ENCODE results near the gene SPPL2B. TPM values are rescaled to one million over a fixed set of nuclear protein-coding genes. Genes with fewer than 3 reads are reported as not detected.

SPPL2B gene
- total RNA-seq, 1 donor, result 25.5 TPM

DNA sequence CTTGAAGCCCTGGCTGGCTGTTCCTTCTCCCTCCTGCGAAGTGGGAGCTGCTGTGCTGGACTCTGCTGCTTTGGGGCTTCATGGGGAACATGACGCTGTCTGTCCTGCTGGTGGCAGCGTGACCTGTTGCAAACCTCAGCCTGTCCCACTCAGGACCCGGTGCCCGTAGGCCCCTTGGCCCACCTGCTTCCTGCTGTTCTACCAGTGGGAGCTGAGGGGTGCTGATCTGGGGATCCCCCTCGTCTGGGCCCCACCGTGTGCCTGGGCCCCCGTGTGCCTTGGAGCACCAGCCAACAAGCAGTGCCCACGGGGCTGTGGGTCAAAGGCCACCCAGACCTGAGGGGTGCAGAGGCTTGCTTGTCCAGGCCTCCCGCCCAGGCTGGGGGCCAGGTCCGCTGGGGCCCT, 5.3 kb downstream of the SPPL2B start:
- no peak for TF ChIP-seq CTCF (IDR thresholded peaks at IDR 0.05; ENCODE audit: insufficient read depth, low read depth, low read length)
- DNase-seq (ENCODE audit: low read depth), result no peak
- H3K4me3 ChIP-seq (ENCODE audit: low read depth, low read length), result no peak overlapping the region

DNA sequence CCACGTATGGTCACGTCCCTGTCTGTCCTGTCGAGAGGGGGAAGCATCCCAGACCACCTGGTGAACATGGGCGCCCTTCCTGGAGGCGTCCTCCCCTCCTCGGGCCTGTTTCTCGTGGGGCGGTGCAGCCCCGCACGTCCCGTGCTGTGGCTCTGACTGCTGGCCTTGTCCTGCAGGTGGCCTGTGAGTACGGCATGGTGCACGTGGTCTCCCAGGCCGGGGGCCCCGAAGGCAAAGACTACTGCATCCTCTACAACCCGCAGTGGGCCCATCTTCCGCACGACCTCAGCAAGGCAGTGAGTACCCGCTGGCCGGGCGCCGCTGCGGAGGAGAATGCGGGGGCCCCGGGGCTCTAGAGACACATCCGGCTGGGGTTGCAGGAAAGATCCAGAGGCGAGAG, 5.9 kb downstream of the SPPL2B start:
- no peak for DNase-seq (ENCODE audit: low read depth)
- H3K4me3 ChIP-seq (ENCODE audit: low read depth, low read length), result no peak overlapping the region
- no peak for TF ChIP-seq CTCF (IDR thresholded peaks at IDR 0.05; ENCODE audit: insufficient read depth, low read depth, low read length)

DNA sequence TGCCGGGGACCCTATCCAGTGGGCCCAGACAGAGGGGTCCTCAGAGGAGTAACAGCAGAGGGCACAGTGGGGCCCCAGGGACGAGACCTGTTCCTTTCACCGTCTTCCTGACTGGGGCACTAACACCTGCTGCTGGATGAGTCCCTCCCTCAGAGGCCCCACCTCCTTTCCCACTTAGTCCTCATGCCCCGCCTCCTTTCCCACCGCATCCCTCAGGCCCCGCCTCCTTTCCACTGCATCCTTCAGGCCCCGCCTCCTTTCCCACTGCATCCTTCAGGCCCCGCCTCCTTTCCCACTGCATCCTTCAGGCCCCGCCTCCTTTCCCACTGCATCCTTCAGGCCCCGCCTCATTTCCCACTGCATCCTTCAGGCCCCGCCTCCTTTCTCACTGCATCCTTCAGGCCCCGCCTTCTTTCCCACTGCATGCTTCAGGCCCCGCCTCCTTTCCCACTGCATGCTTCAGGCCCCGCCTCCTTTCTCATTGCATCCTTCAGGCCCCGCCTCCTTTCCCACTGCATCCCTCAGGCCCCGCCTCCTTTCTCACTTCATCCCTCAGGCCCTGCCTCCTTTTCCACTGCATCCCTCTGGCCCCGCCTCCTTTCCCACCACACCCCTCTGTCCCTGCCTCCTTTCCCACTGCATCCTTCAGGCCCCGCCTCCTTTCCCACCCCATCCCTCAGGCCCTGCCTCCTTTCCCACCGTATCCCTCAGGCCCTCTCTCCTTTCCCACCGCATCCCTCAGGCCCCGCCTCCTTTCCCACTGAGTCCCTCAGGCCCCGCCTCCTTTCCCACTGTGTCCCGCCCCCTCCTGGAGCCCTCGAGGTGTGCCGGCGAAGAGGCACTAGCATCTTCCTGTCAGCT, 6.7 kb downstream of the SPPL2B start:
- no peak overlapping the region for H3K4me3 ChIP-seq (ENCODE audit: low read depth, low read length)
- no peak for DNase-seq (ENCODE audit: low read depth)
- no peak for TF ChIP-seq CTCF (IDR thresholded peaks at IDR 0.05; ENCODE audit: insufficient read depth, low read depth, low read length)

DNA sequence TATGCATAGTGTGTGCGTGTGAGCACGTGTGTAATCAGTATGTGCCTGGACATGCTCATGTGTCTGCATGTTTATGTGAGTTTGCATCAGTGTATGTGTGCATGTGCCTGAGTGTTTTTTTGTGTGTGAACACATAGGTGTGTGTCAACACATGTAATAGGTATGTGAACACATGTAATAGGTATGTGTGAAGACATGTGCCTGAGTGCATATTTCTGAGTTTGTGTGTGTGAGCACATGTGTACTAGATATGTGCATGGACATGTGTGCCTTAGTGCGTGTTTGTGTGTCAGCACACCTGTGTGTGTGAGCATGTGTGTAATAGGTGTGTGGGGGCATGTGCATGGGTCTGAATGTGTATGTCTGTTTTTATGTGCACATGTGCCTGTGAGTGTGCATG, 7.4 kb downstream of the SPPL2B start:
- TF ChIP-seq CTCF (IDR thresholded peaks at IDR 0.05; ENCODE audit: insufficient read depth, low read depth, low read length), result no peak
- H3K4me3 ChIP-seq (ENCODE audit: low read depth, low read length), result no peak overlapping the region
- no peak for DNase-seq (ENCODE audit: low read depth)

DNA sequence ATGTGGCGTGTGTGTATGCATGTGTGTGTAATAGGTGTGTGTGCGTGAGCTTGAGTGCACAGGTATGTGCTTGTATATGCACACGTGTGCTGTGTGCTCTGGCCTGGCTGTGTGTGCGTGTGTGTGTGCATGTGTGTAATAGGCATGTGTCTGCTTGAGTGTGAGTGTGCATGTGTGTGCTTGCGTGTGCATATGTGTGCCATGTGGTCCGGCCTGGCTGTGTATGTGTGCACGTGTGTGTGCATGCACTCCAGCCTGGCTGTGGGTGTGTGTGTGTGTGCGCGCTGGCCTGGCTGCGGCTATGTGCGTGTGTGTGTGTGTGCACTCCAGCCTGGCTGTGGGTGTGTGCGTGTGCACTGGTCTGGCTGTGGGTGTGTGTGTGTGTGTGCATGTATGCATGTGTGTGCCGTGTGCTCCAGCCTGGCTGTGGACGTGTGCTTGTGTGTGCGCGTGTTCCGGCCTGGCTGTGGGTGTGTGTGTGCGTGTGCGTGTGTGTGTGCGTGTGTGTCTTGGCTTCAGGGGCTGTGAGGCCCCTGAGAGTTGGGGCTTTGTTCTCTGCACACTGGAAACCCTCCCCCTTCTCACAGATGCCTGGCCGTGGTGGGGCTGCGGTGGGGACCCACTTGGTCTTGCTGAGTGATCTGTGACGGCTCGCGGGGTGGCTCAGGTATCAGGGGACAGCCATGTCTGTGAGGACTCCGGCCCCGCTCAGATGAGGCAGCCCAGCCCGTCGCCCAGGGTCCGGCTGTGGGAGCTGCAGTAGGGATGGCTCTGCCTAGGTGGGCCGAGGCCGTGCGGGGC, 8.2 kb downstream of the SPPL2B start:
- no peak for TF ChIP-seq CTCF (IDR thresholded peaks at IDR 0.05; ENCODE audit: insufficient read depth, low read depth, low read length)
- no peak for DNase-seq (ENCODE audit: low read depth)
- H3K4me3 ChIP-seq (ENCODE audit: low read depth, low read length), result no peak overlapping the region

- peak; percentile 75 for DNase-seq (ENCODE audit: low read depth)
- H3K4me3 ChIP-seq (ENCODE audit: low read depth, low read length), result no peak overlapping the region
- peak; percentile 34 for TF ChIP-seq CTCF (IDR thresholded peaks at IDR 0.05; ENCODE audit: insufficient read depth, low read depth, low read length)
Measured at GRCh38 chr19:2337329-2337707, 8.8 kb downstream of the SPPL2B start.

Measured in fibroblast of villous mesenchyme (primary cell).